GM21367 (cell line): ENCODE data around the gene E2F6.

Source experiments
- ATAC-seq: cut with Tn5 transposase; IDR thresholded peaks from one replicate; pipeline ENCODE4 v1.9.1; 2021; ENCODE audit not compliant: unreplicated experiment

E2F6 gene

GRCh38 chr2:11396021-11396420 lies 69.9 kb downstream of the E2F6 start:
- no peak for ATAC-seq

GRCh38 chr2:11395389-11395788 lies 70.6 kb downstream of the E2F6 start:
- ATAC-seq: no peak
